Measurements from ENCODE around the gene TMCO4.
A peak's percentile ranks its signal among the peaks of the same experiment; 100 is the strongest.

Gene TMCO4

GRCh38 chr1:19837866-19838265 is 38.1 kb upstream of the TMCO4 start:
- TF ChIP-seq CTCF (IDR thresholded peaks at IDR 0.05; ENCODE audit: insufficient read depth, low read depth, low read length, missing control alignments) = no peak
- H3K4me3 ChIP-seq (ENCODE audit: low read depth, low read length) = no peak overlapping the region
- no peak for DNase-seq (ENCODE audit: low read depth)

GRCh38 chr1:19835578-19835977 is 35.9 kb upstream of the TMCO4 start:
- H3K4me3 ChIP-seq (ENCODE audit: low read depth, low read length) = no peak overlapping the region
- TF ChIP-seq CTCF (IDR thresholded peaks at IDR 0.05; ENCODE audit: insufficient read depth, low read depth, low read length, missing control alignments) = no peak
- no peak for DNase-seq (ENCODE audit: low read depth)

- no peak for DNase-seq (ENCODE audit: low read depth)
- TF ChIP-seq CTCF (IDR thresholded peaks at IDR 0.05; ENCODE audit: insufficient read depth, low read depth, low read length, missing control alignments) = no peak
- H3K4me3 ChIP-seq (ENCODE audit: low read depth, low read length) = no peak overlapping the region
These were observed 31.7 kb upstream of the TMCO4 start for GRCh38 chr1:19831441-19831840.

GRCh38 chr1:19828546-19828945 is 28.8 kb upstream of the TMCO4 start:
- TF ChIP-seq CTCF (IDR thresholded peaks at IDR 0.05; ENCODE audit: insufficient read depth, low read depth, low read length, missing control alignments) = no peak
- no peak overlapping the region for H3K4me3 ChIP-seq (ENCODE audit: low read depth, low read length)
- DNase-seq (ENCODE audit: low read depth) = no peak

- no peak overlapping the region for H3K4me3 ChIP-seq (ENCODE audit: low read depth, low read length)
- DNase-seq (ENCODE audit: low read depth) = no peak
- TF ChIP-seq CTCF (IDR thresholded peaks at IDR 0.05; ENCODE audit: insufficient read depth, low read depth, low read length, missing control alignments) = no peak
These were observed 25.6 kb upstream of the TMCO4 start for GRCh38 chr1:19825298-19825697.

GRCh38 chr1:19824541-19824940 is 24.8 kb upstream of the TMCO4 start:
- DNase-seq (ENCODE audit: low read depth) = peak; percentile 16
- no peak for TF ChIP-seq CTCF (IDR thresholded peaks at IDR 0.05; ENCODE audit: insufficient read depth, low read depth, low read length, missing control alignments)
- H3K4me3 ChIP-seq (ENCODE audit: low read depth, low read length) = no peak overlapping the region

GRCh38 chr1:19824036-19824435 is 24.3 kb upstream of the TMCO4 start:
- TF ChIP-seq CTCF (IDR thresholded peaks at IDR 0.05; ENCODE audit: insufficient read depth, low read depth, low read length, missing control alignments) = no peak
- no peak overlapping the region for H3K4me3 ChIP-seq (ENCODE audit: low read depth, low read length)
- DNase-seq (ENCODE audit: low read depth) = no peak

Data from GM12865 (cell line).